ENCODE data around the gene AMIGO3.
A peak's percentile ranks its signal among the peaks of the same experiment; 100 is the strongest.
"Not testable (repeated sequence)": the region's sequence is repeated elsewhere in the genome, so short reads cannot be mapped to it uniquely, and the experiment has no call there.

AMIGO3 gene

GRCh38 chr3:49719214-49719884, at the start of gene AMIGO3:
Gene AMIGO3, minus strand, starts transcription at chr3:49719684. Its CDS starts 219 bp downstream, at chr3:49719465.
- no peak within 1 kb of the TSS for H3K27ac ChIP-seq (ENCODE audit: low read depth, low read length)
- H3K9ac ChIP-seq (ENCODE audit: low read length in 5 of 5) = peak within 1 kb of the TSS in 3 of 5 donors; percentile 56 to 72 (median 67)
- H3K36me3 ChIP-seq (ENCODE audit: control insufficient read depth in 5 of 5, insufficient read depth in 5 of 5, low read length in 5 of 5) = peaks cover 0 to 42% (median 36%) of the 10 kb centered on the region in 5 donors

DNA sequence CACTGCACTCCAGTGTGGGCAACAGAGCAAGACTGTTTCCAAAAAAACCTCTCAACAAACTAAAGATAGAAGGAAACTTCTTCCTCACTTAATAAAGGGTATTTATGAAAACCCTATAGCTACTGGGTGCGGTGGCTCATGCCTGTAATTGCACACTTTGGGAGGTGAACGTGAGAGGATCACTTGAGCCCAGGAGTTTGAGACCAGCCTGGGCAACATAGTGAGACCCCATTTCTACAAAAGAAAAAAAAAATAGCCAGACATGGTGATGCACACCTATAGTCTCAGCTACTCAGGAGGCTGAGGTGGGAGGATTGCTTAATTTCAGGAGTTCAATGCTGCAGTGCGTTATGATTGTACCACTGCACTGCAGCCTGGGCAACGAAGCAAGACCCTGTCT, 44.5 kb upstream of the AMIGO3 start:
- no peaks in the 10 kb centered on the region for H3K27me3 ChIP-seq (ENCODE audit: control insufficient read depth in 5 of 5, insufficient read depth in 4 of 5, low read length in 5 of 5)
- no peaks in the 10 kb centered on the region for H3K9me3 ChIP-seq (ENCODE audit: control insufficient read depth in 5 of 5, low read length in 5 of 5)
- H3K4me3 ChIP-seq (ENCODE audit: low read depth in 1 of 5, low read length in 5 of 5) = no peak overlapping the region
- no peaks in the 10 kb centered on the region for H3K4me1 ChIP-seq (ENCODE audit: control insufficient read depth in 5 of 5, insufficient read depth in 5 of 5, low read length in 5 of 5)
- no peak overlapping the region for H3K27ac ChIP-seq (ENCODE audit: low read depth, low read length)
- H3K9ac ChIP-seq (ENCODE audit: low read length in 5 of 5) = no peak overlapping the region
- peaks cover 0 to 6% (median 0%) of the 10 kb centered on the region in 5 donors for H3K36me3 ChIP-seq (ENCODE audit: control insufficient read depth in 5 of 5, insufficient read depth in 5 of 5, low read length in 5 of 5)

More at GRCh38 chr3:49719214-49719884, at the start of gene AMIGO3:
- peaks cover 8 to 46% (median 34%) of the 10 kb centered on the region in 5 donors for H3K4me1 ChIP-seq (ENCODE audit: control insufficient read depth in 5 of 5, insufficient read depth in 5 of 5, low read length in 5 of 5)
- no peaks in the 10 kb centered on the region for H3K9me3 ChIP-seq (ENCODE audit: control insufficient read depth in 5 of 5, low read length in 5 of 5)
- peaks cover 0 to 2% (median 0%) of the 10 kb centered on the region in 5 donors for H3K27me3 ChIP-seq (ENCODE audit: control insufficient read depth in 5 of 5, insufficient read depth in 4 of 5, low read length in 5 of 5)
- H3K4me3 ChIP-seq (ENCODE audit: low read depth in 1 of 5, low read length in 5 of 5) = peak within 1 kb of the TSS; percentile 38 to 87 (median 85)

DNA sequence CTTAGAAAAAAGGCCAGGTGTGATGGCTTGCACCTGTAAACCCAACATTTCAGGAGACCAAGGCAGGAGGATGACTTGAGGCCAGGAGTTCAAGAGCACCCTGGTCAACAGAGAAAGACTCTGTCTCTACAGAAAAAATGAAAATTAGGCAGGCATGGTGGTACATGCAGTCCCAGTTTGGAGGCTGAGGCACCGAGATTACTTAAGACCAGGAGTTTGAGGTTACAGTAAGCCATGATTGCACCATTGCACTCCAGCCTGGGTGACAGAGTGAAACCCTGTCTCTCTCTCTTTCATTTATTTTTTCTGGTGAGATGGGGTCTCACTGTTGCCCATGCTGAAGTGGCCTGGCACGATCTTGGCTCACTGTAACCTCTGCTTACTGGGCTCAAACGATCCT, 42.2 kb upstream of the AMIGO3 start:
- Histone ChIP-seq H3K36me3 (ENCODE audit: control insufficient read depth in 5 of 5, insufficient read depth in 5 of 5, low read length in 5 of 5) (peaks cover 0 to 6% (median 0%) of the 10 kb centered on the region in 5 donors), H3K4me3 (ENCODE audit: low read depth in 1 of 5, low read length in 5 of 5) (no peak overlapping the region), H3K27ac (ENCODE audit: low read depth, low read length) (no peak overlapping the region), H3K9ac (ENCODE audit: low read length in 5 of 5) (no peak overlapping the region), H3K27me3 (ENCODE audit: control insufficient read depth in 5 of 5, insufficient read depth in 4 of 5, low read length in 5 of 5) (no peaks in the 10 kb centered on the region), H3K9me3 (ENCODE audit: control insufficient read depth in 5 of 5, low read length in 5 of 5) (no peaks in the 10 kb centered on the region), H3K4me1 (ENCODE audit: control insufficient read depth in 5 of 5, insufficient read depth in 5 of 5, low read length in 5 of 5) (peaks cover 0 to 8% (median 6%) of the 10 kb centered on the region in 5 donors)

- peaks cover 0 to 13% (median 6%) of the 10 kb centered on the region in 5 donors for H3K4me1 ChIP-seq (ENCODE audit: control insufficient read depth in 5 of 5, insufficient read depth in 5 of 5, low read length in 5 of 5)
- no peaks in the 10 kb centered on the region for H3K9me3 ChIP-seq (ENCODE audit: control insufficient read depth in 5 of 5, low read length in 5 of 5)
- no peak overlapping the region for H3K27ac ChIP-seq (ENCODE audit: low read depth, low read length)
Observed at GRCh38 chr3:49759226-49759625, 39.7 kb upstream of the AMIGO3 start.

GRCh38 chr3:49757197-49757596, 37.7 kb upstream of the AMIGO3 start:
- Histone ChIP-seq H3K9ac (ENCODE audit: low read length in 5 of 5) (no peak overlapping the region), H3K27ac (ENCODE audit: low read depth, low read length) (no peak overlapping the region), H3K9me3 (ENCODE audit: control insufficient read depth in 5 of 5, low read length in 5 of 5) (no peaks in the 10 kb centered on the region), H3K4me1 (ENCODE audit: control insufficient read depth in 5 of 5, insufficient read depth in 5 of 5, low read length in 5 of 5) (peaks cover 0 to 16% (median 8%) of the 10 kb centered on the region in 5 donors), H3K27me3 (ENCODE audit: control insufficient read depth in 5 of 5, insufficient read depth in 4 of 5, low read length in 5 of 5) (no peaks in the 10 kb centered on the region), H3K4me3 (ENCODE audit: low read depth in 1 of 5, low read length in 5 of 5) (no peak overlapping the region), H3K36me3 (ENCODE audit: control insufficient read depth in 5 of 5, insufficient read depth in 5 of 5, low read length in 5 of 5) (peaks cover 0 to 6% (median 0%) of the 10 kb centered on the region in 5 donors)

More at GRCh38 chr3:49759226-49759625, 39.7 kb upstream of the AMIGO3 start:
- H3K36me3 ChIP-seq (ENCODE audit: control insufficient read depth in 5 of 5, insufficient read depth in 5 of 5, low read length in 5 of 5) = peaks cover 0 to 6% (median 0%) of the 10 kb centered on the region in 5 donors
- H3K27me3 ChIP-seq (ENCODE audit: control insufficient read depth in 5 of 5, insufficient read depth in 4 of 5, low read length in 5 of 5) = no peaks in the 10 kb centered on the region
- no peak overlapping the region for H3K4me3 ChIP-seq (ENCODE audit: low read depth in 1 of 5, low read length in 5 of 5)
- no peak overlapping the region for H3K9ac ChIP-seq (ENCODE audit: low read length in 5 of 5)

- H3K4me1 ChIP-seq (ENCODE audit: control insufficient read depth in 5 of 5, insufficient read depth in 5 of 5, low read length in 5 of 5) = peaks cover 0 to 16% (median 8%) of the 10 kb centered on the region in 5 donors
- no peaks in the 10 kb centered on the region for H3K9me3 ChIP-seq (ENCODE audit: control insufficient read depth in 5 of 5, low read length in 5 of 5)
- no peak overlapping the region for H3K27ac ChIP-seq (ENCODE audit: low read depth, low read length)
Observed at GRCh38 chr3:49756036-49756435, 36.6 kb upstream of the AMIGO3 start.

DNA sequence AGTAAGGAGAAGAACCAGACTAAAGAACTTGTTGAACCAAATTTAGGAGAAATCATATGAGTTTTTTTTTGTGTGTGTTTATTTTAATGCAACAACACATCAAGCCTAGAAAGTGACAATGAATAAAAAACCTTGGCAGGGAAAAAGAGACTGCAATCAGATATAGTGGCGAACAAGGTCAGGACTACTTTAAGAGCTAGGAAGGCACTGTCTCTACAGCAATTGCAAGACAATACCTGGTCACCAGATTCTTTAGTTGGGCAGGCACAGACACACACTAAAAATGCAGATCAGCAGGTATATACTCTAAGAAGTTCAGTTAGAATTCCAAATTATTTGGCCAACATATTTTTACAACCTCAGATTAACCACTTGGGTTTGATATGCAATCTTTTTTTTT, 35.1 kb upstream of the AMIGO3 start:
- Histone ChIP-seq H3K4me1 (ENCODE audit: control insufficient read depth in 5 of 5, insufficient read depth in 5 of 5, low read length in 5 of 5) (peaks cover 0 to 16% (median 8%) of the 10 kb centered on the region in 5 donors), H3K9ac (ENCODE audit: low read length in 5 of 5) (no peak overlapping the region), H3K36me3 (ENCODE audit: control insufficient read depth in 5 of 5, insufficient read depth in 5 of 5, low read length in 5 of 5) (peaks cover 0 to 4% (median 0%) of the 10 kb centered on the region in 5 donors), H3K27ac (ENCODE audit: low read depth, low read length) (no peak overlapping the region), H3K4me3 (ENCODE audit: low read depth in 1 of 5, low read length in 5 of 5) (no peak overlapping the region), H3K27me3 (ENCODE audit: control insufficient read depth in 5 of 5, insufficient read depth in 4 of 5, low read length in 5 of 5) (no peaks in the 10 kb centered on the region), H3K9me3 (ENCODE audit: control insufficient read depth in 5 of 5, low read length in 5 of 5) (no peaks in the 10 kb centered on the region)

More at GRCh38 chr3:49756036-49756435, 36.6 kb upstream of the AMIGO3 start:
- Histone ChIP-seq H3K9ac (ENCODE audit: low read length in 5 of 5) (no peak overlapping the region), H3K36me3 (ENCODE audit: control insufficient read depth in 5 of 5, insufficient read depth in 5 of 5, low read length in 5 of 5) (peaks cover 0 to 6% (median 0%) of the 10 kb centered on the region in 5 donors), H3K4me3 (ENCODE audit: low read depth in 1 of 5, low read length in 5 of 5) (no peak overlapping the region), H3K27me3 (ENCODE audit: control insufficient read depth in 5 of 5, insufficient read depth in 4 of 5, low read length in 5 of 5) (no peaks in the 10 kb centered on the region)

DNA sequence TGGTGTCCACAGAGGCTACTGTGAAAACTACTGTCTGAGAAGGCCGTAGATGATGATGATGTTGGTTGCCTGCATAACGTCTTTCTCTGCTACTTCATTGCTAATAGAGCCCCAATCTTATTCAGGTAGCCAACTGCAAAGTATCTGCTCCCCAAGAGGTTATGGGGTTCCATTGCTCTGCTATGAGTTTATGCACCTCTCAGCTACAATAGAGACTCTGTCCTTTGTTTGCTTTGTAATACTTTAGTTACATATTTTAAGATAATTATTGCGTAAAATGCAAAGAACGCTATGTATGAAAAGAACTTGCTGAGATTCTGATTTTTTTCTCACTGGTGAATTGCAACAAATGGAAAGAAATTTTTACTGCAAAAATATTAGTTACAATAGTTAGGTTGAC, 32.0 kb upstream of the AMIGO3 start:
- H3K4me1 ChIP-seq (ENCODE audit: control insufficient read depth in 5 of 5, insufficient read depth in 5 of 5, low read length in 5 of 5) = peaks cover 0 to 8% (median 0%) of the 10 kb centered on the region in 5 donors
- H3K4me3 ChIP-seq (ENCODE audit: low read depth in 1 of 5, low read length in 5 of 5) = no peak overlapping the region
- H3K9ac ChIP-seq (ENCODE audit: low read length in 5 of 5) = no peak overlapping the region
- no peak overlapping the region for H3K27ac ChIP-seq (ENCODE audit: low read depth, low read length)
- peaks cover 2 to 16% (median 15%) of the 10 kb centered on the region in 5 donors for H3K36me3 ChIP-seq (ENCODE audit: control insufficient read depth in 5 of 5, insufficient read depth in 5 of 5, low read length in 5 of 5)
- H3K27me3 ChIP-seq (ENCODE audit: control insufficient read depth in 5 of 5, insufficient read depth in 4 of 5, low read length in 5 of 5) = no peaks in the 10 kb centered on the region
- no peaks in the 10 kb centered on the region for H3K9me3 ChIP-seq (ENCODE audit: control insufficient read depth in 5 of 5, low read length in 5 of 5)

GRCh38 chr3:49750056-49750455, 30.6 kb upstream of the AMIGO3 start:
- no peak overlapping the region for H3K9ac ChIP-seq (ENCODE audit: low read length in 5 of 5)
- no peaks in the 10 kb centered on the region for H3K9me3 ChIP-seq (ENCODE audit: control insufficient read depth in 5 of 5, low read length in 5 of 5)
- H3K27me3 ChIP-seq (ENCODE audit: control insufficient read depth in 5 of 5, insufficient read depth in 4 of 5, low read length in 5 of 5) = no peaks in the 10 kb centered on the region
- H3K27ac ChIP-seq (ENCODE audit: low read depth, low read length) = no peak overlapping the region
- no peak overlapping the region for H3K4me3 ChIP-seq (ENCODE audit: low read depth in 1 of 5, low read length in 5 of 5)
- H3K36me3 ChIP-seq (ENCODE audit: control insufficient read depth in 5 of 5, insufficient read depth in 5 of 5, low read length in 5 of 5) = peaks cover 5 to 21% (median 19%) of the 10 kb centered on the region in 5 donors
- peaks cover 0 to 8% (median 0%) of the 10 kb centered on the region in 5 donors for H3K4me1 ChIP-seq (ENCODE audit: control insufficient read depth in 5 of 5, insufficient read depth in 5 of 5, low read length in 5 of 5)

DNA sequence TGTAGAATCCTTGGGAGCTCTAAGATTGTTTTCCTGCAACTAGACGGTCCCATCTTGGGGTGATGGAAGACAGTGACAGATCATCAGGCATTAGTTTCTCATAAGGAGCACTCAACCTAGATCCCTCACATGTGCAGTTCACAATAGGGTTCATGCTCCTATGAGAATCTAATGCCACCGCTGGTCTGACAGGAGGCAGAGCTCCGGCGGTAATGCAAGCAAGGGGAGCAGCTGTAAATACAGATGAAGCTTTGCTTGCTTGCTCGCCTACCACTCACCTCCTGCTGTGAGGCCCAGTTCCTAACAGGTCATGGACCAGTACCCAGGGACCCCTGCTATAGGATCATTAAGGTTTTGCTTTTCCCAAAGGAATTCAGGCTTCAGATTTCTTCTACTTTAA, 29.4 kb upstream of the AMIGO3 start:
- not testable (repeated sequence) for H3K4me3 ChIP-seq (ENCODE audit: low read depth in 1 of 5, low read length in 5 of 5); H3K9ac ChIP-seq (ENCODE audit: low read length in 5 of 5)

More for the DNA sequence above, 29.4 kb upstream of the AMIGO3 start:
- H3K4me1 ChIP-seq (ENCODE audit: control insufficient read depth in 5 of 5, insufficient read depth in 5 of 5, low read length in 5 of 5); H3K9me3 ChIP-seq (ENCODE audit: control insufficient read depth in 5 of 5, low read length in 5 of 5); H3K27me3 ChIP-seq (ENCODE audit: control insufficient read depth in 5 of 5, insufficient read depth in 4 of 5, low read length in 5 of 5); H3K27ac ChIP-seq (ENCODE audit: low read depth, low read length): not testable (repeated sequence)
- H3K36me3 ChIP-seq (ENCODE audit: control insufficient read depth in 5 of 5, insufficient read depth in 5 of 5, low read length in 5 of 5) = peaks cover 6 to 26% (median 19%) of the 10 kb centered on the region in 5 donors
